H1 (cell line): ENCODE data around the gene CACNG3. TPM values are rescaled to one million over a fixed set of nuclear protein-coding genes. Genes with fewer than 3 reads are reported as not detected.

Experiments
- SP4 ChIP-seq: IDR thresholded peaks from 2 replicates; pipeline ENCODE4 v1.6.1; 2012; ENCODE audit warnings: low read length, inconsistent platforms
- polyA plus RNA-seq, 7 experiments: library from polyadenylated mRNA; depleted of rRNA in 3 of 7; stranded (reverse) in 5 of 7; unstranded in 2 of 7; fragments of >200 nt in 5 of 7; fragments of 200-250 nt in 2 of 7; gene quantifications; 1 replicate in 5 of 7; 2 replicates in 1 of 7; 4 replicates in 1 of 7; pipeline versions ENCODE4 v1.2.1 to v1.2.3, GENCODE V29; 2011 to 2013; ENCODE audit warnings: missing spikeins in 2 of 7, mixed read lengths in 2 of 7
- total RNA-seq: library from RNA; stranded (reverse); fragmentation: NEBNext Ultra II Directional; extraction: Animal tissue kit (Norgen Biotek cat#: 25700); gene quantifications from 2 replicates; pipeline ENCODE4 v1.2.1, GENCODE V29; 2021

CACNG3 gene
- total and polyA plus RNA-seq, 2 of the 8 experiments (the other 6 are each of a cell fraction or from before 2014, with no cell fraction given) = 0.12 TPM; not detected in 1

GRCh38 chr16:24396350-24397271, 140.5 kb downstream of the CACNG3 start (continued):
- no peak for TF ChIP-seq SP4
- TF ChIP-seq, all 59 proteins: peak for 0
